Epithelial cell of esophagus (primary cell): ENCODE measurements around the gene PEMT.

Experiments used
- DNase-seq: peaks from one replicate; pipeline ENCODE4 v3.0.0; 2010; ENCODE audit warnings: low read depth
- H3K4me3 ChIP-seq: 2 replicates; pipeline ENCODE4 v1.5.1; 2011; ENCODE audit warnings: mild to moderate bottlenecking, low read length, control low read depth
- TF ChIP-seq, protein P1 (sequence below): IDR thresholded peaks from 2 replicates; pipeline ENCODE4 v1.5.1; 2011; ENCODE audit warnings: low read depth, mild to moderate bottlenecking, low read length, control low read depth, inconsistent platforms; ENCODE audit not compliant: insufficient read depth; ENCODE audit errors: missing control alignments

The PEMT gene

DNA sequence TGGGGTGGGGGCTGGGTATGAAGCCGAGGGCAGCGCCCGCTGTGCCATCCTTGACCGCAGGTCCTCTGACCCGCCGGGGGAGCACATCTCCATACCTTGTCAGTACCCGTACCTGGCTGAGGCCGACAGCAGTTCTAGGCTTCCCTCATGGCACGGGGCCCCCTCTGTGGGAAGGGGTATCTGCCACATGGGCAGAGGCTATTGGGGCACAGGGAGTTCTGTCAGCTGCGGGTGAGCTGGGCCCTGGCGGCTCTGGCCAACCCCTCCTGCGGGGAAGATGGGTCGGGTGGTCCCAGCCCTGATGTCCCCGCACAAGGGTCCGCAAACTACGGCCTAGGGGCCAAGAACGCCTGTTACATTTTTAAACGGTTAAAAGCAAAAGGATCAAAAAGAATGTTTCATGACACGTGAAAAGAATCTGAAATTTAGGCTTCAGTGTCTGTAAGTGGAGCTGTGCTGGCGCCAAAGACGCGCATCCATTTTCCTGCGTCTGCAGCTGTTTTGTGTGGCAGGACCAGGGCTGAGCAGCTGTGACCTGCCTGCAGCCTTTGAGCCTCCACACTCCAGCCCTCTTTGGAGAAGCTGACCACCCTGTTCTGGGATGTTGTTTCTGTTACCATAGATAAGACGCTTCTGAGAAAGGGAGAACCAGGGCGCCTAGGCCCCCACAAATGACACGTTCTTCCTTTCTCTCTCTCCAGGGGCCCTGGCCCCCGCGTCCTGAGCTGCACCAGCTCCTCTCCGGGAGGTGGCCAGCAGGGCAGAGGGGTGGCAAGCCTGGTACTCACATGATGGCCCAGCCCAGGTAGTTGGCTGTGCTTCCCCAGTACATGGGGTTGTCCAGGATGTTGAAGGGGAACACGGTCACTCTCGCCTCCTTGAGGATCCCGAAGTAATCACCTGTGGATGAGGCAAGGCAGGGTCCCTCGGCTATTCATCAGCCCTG, 82.6 kb downstream of the PEMT start:
- no peak for DNase-seq
- no peak overlapping the region for H3K4me3 ChIP-seq
- TF ChIP-seq, protein P1, sequence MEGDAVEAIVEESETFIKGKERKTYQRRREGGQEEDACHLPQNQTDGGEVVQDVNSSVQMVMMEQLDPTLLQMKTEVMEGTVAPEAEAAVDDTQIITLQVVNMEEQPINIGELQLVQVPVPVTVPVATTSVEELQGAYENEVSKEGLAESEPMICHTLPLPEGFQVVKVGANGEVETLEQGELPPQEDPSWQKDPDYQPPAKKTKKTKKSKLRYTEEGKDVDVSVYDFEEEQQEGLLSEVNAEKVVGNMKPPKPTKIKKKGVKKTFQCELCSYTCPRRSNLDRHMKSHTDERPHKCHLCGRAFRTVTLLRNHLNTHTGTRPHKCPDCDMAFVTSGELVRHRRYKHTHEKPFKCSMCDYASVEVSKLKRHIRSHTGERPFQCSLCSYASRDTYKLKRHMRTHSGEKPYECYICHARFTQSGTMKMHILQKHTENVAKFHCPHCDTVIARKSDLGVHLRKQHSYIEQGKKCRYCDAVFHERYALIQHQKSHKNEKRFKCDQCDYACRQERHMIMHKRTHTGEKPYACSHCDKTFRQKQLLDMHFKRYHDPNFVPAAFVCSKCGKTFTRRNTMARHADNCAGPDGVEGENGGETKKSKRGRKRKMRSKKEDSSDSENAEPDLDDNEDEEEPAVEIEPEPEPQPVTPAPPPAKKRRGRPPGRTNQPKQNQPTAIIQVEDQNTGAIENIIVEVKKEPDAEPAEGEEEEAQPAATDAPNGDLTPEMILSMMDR: no peak

DNA sequence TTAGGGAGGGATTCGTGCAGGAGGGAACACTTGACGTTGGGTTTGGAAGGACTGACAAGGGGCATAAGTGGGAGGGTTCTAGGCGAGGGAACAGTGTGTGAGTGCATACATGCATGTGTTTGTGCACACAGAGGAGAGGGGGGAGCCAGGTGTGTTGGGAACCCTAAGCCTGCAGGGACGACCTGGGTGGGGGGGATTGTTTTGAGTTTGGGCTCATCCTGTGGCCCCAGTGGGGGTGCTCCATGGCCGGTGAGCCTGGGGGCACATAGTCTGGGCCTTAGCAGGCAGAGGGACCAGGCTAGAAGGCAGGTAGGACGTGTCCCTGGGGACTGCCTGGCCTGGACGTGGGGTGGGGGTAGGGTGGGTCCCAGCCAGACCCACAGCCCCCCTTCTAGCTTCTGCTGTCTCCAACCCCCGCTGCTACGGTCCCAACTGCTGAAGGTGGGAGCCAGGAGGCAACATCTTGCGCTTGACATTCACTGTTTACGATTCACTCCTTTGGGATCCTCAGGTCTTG, 83.4 kb downstream of the PEMT start:
- no peak overlapping the region for H3K4me3 ChIP-seq
- DNase-seq: no peak
- TF ChIP-seq, protein P1: no peak

DNA sequence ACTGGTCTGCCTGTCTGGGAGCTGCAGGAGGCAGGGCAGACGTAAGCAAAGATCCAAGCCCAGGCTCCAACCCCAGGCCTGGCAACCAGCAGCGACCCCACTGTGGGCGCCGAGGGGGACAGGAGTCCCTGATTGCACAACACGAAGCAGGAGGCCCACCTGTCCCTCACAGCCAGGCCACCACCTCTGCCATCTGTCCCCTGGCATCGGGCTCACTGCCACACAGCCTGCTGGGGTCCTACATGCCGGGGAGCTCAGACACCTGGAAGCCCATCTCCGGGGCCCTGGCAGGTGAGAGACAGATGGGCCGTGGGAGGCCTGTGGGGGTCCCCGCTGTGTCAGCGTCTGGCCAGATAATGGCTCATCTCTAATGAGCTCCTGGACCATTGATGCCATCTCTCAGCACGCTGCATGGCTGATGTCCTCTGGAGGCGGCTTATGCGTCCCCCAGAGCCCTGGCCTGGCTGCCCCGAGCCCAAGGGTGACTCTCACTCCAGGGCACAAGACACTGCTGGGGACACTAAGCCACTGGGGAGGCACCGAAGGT, 84.0 kb downstream of the PEMT start:
- TF ChIP-seq, protein P1: no peak
- DNase-seq: no peak
- no peak overlapping the region for H3K4me3 ChIP-seq

DNA sequence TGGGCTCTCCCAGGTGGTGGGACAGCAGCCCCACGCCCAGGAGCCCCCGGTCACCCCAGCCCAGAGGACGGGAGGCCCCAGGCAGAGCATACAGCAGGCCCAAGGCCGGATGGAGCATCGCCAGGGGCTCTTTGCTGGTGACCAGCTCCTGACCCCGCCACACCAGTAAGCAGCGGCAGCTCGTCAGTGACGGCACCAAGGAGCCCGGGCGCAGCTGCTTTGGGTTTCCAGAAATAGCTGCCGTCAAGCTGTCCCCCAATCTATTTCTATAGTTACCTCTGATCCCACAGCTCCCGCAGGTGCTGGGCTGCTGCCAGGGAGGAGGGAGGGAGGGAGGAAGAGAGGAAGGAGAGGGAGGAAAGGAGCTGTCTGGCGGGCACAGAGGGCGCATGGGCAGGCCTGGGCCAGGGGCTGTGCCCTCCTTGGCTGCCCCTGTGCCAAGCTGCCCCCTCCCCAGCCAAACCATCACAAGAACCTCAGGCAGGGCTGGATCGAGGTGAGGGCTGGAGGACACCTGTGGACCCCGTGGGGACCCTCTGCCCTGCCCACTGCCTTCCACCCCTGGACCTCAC, 84.5 kb downstream of the PEMT start:
- TF ChIP-seq, protein P1: no peak
- no peak overlapping the region for H3K4me3 ChIP-seq
- DNase-seq: no peak

DNA sequence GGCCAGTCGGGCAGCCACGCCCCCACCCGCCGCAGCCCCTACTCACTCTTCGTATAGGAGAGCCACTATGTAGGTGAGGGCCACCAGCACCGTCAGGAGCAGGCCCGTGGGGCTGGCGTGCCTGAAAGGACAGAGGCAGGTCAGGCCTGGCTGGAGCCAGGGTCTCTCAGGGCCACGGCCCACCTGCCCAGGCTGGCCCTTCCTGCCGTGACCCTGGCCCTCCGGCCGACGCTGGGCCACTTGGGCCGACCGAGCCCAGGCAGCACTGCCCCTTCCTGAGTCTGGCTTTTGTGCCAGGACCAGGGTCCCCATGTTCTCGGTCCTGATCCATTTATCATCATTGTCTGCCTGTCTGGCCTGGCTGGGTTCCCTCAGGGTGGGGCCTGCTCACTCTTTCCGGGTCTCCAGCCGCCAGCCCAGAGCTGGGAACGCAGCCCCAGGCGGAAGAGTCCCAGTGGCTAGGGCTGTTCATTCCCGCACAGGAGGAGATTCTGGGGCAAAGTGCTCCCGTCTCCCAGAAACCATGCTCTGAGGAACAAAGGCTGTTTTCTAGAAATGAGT, 85.2 kb downstream of the PEMT start:
- no peak for DNase-seq
- TF ChIP-seq, protein P1: no peak
- no peak overlapping the region for H3K4me3 ChIP-seq

DNA sequence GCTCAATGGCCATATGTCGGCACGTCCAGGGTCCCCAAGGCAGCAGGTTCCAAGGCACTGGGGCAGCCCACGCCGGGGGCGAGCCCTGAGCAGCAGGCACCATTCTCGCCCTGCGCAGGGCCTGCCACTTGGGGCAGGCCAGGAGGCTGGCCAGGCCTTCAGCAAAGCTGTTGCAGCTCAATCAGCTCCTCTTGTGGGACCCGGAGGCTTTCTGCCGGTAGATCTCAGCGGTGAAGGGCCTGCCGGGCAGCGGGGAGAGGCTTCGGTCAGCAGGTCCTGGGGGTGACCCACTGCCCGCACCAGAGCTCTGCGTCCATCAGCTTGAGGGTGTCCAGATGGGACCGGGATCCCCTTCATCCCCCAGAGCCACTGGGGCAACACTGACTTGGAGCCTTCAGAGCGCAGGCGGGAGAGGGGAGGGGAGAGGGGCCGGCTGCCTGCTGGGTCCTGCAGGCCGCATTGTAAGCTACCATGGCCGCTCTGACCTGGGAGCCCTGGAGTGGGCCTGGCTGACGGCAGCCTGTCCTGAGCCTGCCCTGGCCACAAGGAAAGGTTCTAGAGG, 85.8 kb downstream of the PEMT start:
- DNase-seq: no peak
- H3K4me3 ChIP-seq: no peak overlapping the region
- TF ChIP-seq, protein P1: no peak
